ENCODE measurements around the gene ADRM1. TPM values are rescaled to one million over a fixed set of nuclear protein-coding genes. Genes with fewer than 3 reads are reported as not detected.
A peak's percentile ranks its signal among the peaks of the same experiment; 100 is the strongest.

ADRM1 gene
- total and polyA plus RNA-seq, 10 donors = 60.5 to 112 (median 79.2) TPM

DNA sequence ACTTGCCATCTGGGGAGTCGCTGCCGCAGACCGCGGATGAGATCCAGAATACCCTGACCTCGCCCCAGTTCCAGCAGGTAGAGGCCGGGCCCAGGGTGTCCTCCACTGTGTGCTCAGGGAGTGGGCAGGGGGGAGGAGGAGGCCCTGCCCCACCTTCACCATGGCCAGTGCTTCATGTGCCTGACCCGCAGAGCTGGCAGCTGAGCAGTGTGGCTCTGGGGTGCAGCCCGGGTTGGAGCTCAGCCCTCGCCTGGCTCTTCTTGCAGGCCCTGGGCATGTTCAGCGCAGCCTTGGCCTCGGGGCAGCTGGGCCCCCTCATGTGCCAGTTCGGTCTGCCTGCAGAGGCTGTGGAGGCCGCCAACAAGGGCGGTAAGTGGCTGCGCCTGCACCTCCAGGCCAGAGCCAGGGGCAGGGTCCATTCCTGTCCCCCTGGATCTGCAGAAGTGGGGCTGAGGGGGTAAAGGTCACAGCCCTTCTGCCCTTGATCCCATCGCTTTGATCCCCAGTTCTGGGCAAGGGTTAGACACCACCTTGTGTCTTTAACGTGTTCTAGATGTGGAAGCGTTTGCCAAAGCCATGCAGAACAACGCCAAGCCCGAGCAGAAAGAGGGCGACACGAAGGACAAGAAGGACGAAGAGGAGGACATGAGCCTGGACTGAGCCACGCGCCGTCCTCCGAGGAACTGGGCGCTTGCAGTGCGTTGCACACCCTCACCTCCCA lies 5.5 kb downstream of the ADRM1 start:
- TF ChIP-seq POLR2A (IDR thresholded peaks at IDR 0.05) = no peak
- peak in 2 of 3 donors; percentile 22 to 40 for TF ChIP-seq POLR2AphosphoS5 (IDR thresholded peaks at IDR 0.05)
- TF ChIP-seq, protein P1, sequence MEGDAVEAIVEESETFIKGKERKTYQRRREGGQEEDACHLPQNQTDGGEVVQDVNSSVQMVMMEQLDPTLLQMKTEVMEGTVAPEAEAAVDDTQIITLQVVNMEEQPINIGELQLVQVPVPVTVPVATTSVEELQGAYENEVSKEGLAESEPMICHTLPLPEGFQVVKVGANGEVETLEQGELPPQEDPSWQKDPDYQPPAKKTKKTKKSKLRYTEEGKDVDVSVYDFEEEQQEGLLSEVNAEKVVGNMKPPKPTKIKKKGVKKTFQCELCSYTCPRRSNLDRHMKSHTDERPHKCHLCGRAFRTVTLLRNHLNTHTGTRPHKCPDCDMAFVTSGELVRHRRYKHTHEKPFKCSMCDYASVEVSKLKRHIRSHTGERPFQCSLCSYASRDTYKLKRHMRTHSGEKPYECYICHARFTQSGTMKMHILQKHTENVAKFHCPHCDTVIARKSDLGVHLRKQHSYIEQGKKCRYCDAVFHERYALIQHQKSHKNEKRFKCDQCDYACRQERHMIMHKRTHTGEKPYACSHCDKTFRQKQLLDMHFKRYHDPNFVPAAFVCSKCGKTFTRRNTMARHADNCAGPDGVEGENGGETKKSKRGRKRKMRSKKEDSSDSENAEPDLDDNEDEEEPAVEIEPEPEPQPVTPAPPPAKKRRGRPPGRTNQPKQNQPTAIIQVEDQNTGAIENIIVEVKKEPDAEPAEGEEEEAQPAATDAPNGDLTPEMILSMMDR (IDR thresholded peaks at IDR 0.05 in 8 of 11, conservative IDR thresholded peaks at IDR 0.05 in 3 of 11) = no peak
- H3K27me3 ChIP-seq (replicated peaks in 1 of 7) = no peaks in the 10 kb centered on the region
- no peak overlapping the region for H3K4me3 ChIP-seq
- H3K36me3 ChIP-seq = peaks cover 4 to 95% (median 70%) of the 10 kb centered on the region in 6 donors
- no peaks in the 10 kb centered on the region for H3K9me3 ChIP-seq
- DNase-seq = no peak
- intact Hi-C loops (cut with DNase I; ENCODE audit: low total_unique reads) = no loop called here
- 89 to 96% (median 94%) methylated on average over 18 to 29 of the region's 29 CpGs for WGBS, 5 donors
- H3K4me1 ChIP-seq = peaks cover 23 to 78% (median 45%) of the 10 kb centered on the region in 6 donors
- peak overlapping the region in 1 of 8 donors; percentile 27 for H3K27ac ChIP-seq

DNA sequence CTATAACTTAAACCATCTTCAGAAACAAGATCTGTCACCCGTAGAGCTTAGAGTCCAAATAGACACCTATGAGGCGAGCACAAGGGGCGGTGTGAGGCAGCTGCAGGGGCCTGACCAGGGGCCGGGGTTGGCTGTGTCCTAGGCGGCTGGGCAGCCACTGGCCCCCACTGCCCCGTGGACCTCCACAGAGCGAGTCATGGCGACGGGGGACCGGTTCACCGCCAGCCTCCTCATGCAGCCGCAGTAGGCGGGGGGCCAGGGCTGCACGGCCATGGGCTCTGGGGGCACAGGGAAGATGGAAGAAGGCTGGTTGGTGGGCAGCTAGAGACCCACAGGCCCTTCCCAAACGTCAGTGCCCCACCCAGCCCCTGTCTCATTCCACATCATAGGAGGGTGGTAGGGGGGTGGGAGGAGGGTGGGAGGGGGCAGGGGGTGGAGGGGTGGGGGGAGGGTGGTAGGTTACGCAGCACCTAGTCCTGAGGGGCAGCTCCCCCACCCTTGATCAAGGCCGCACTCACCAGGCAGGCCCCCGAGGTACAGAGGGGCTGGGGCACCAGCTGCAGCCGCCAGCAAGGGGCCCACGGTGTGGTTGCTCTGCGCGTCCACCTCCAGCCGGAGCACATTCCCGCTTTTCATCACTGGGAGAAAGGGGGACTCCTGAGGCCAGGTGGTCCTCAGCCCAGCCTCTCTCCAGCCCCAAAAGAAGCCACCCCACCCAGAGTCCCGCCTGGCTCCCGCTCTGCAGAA lies 6.6 kb downstream of the ADRM1 start:
- no peak for DNase-seq
- Histone ChIP-seq H3K9me3 (no peaks in the 10 kb centered on the region), H3K4me3 (no peak overlapping the region), H3K27ac (peak overlapping the region in 4 of 8 donors; percentile 60 to 71 (median 68)), H3K36me3 (peaks cover 3 to 98% (median 69%) of the 10 kb centered on the region in 6 donors), H3K4me1 (peaks cover 15 to 67% (median 36%) of the 10 kb centered on the region in 6 donors), H3K27me3 (replicated peaks in 1 of 7) (no peaks in the 10 kb centered on the region)
- 85 to 97% (median 89%) methylated on average over 19 to 26 of the region's 26 CpGs for WGBS, 5 donors
- TF ChIP-seq POLR2AphosphoS5 (IDR thresholded peaks at IDR 0.05) (peak in 2 of 3 donors; percentile 6 to 47), POLR2A (IDR thresholded peaks at IDR 0.05) (no peak)
- intact Hi-C loops (cut with DNase I; ENCODE audit: low total_unique reads) = no loop called here

DNA sequence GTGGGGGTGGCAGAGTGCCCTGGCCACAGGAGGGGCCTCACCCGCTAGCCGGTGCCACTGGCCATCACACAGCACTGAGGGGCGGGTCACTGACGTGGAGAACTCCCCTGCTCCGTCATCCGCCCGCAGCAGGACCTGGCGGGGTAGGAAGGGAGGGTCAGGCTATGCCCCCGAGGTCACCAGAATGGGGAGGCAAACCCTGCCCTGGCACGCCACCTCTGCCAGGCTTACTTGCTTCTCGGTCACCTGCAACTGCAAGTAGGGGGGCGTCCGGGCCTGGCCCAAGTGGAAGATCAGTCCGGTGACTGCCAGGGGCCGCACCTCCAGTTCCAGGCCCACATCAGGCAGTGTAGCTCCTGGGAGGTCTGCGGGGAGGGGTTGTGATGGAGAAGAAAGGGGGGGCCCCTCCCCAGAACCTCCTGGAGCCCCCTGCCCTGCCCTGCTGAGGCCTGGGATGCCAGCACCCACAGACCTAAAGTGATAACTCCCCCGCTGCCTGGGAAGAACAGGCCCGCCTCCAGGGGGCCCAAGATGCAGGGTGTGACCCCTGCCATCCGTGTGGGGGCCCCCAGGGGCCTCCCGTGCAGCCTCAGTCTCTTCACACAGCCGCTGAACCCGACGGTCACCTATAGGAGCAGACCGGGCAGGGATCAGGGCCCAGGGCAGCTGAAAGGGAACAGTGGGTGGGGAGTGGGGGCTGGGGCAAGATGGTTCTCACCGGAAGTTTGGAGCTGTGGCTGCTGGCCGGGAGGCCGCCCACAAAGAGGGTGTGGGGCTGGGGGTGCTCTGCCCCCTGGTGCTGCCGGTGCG lies 7.4 kb downstream of the ADRM1 start:
- no peaks in the 10 kb centered on the region for H3K27me3 ChIP-seq (replicated peaks in 1 of 7)
- peak overlapping the region in 6 of 8 donors; percentile 1 to 71 (median 62) for H3K27ac ChIP-seq
- intact Hi-C loops (cut with DNase I; ENCODE audit: low total_unique reads) = no loop called here
- peaks cover 7 to 59% (median 28%) of the 10 kb centered on the region in 6 donors for H3K4me1 ChIP-seq
- no peaks in the 10 kb centered on the region for H3K9me3 ChIP-seq
- DNase-seq = no peak
- peak overlapping the region in 5 of 8 donors; percentile 4 to 28 (median 9) for H3K4me3 ChIP-seq
- H3K36me3 ChIP-seq = peaks cover 0 to 98% (median 69%) of the 10 kb centered on the region in 6 donors
- TF ChIP-seq, protein P1 (IDR thresholded peaks at IDR 0.05 in 8 of 11, conservative IDR thresholded peaks at IDR 0.05 in 3 of 11) = no peak
- TF ChIP-seq POLR2AphosphoS5 (IDR thresholded peaks at IDR 0.05) = no peak
- 68 to 81% (median 77%) methylated on average over 13 to 29 of the region's 29 CpGs for WGBS, 5 donors

DNA sequence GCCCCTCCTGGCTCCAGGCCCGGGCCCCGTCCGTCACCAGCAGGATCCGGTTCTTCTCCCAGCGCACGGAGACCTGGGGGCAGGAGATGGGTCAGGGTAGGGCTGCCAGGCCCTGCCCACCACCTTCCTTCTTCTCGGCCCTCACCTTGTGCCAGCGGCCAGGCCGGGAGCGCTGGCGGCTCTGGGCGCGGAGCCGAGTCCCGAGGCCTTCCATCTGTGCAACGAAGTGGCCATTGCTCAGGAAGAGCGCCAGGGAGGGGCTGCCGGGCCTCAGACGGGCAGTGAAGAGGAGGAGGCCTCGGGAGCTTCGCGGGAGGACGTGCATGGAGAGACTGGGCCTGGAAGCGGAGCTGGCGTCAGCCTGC lies 7.9 kb downstream of the ADRM1 start:
- Histone ChIP-seq H3K27me3 (replicated peaks in 1 of 7) (no peaks in the 10 kb centered on the region), H3K9me3 (no peaks in the 10 kb centered on the region), H3K4me3 (peak overlapping the region in 5 of 8 donors; percentile 4 to 28 (median 9)), H3K36me3 (peaks cover 0 to 98% (median 68%) of the 10 kb centered on the region in 6 donors), H3K27ac (peak overlapping the region in 6 of 8 donors; percentile 1 to 71 (median 62)), H3K4me1 (peaks cover 1 to 54% (median 22%) of the 10 kb centered on the region in 6 donors)
- 61 to 76% (median 72%) methylated on average over 18 to 25 of the region's 25 CpGs for WGBS, 5 donors
- TF ChIP-seq, protein P1 (IDR thresholded peaks at IDR 0.05 in 8 of 11, conservative IDR thresholded peaks at IDR 0.05 in 3 of 11) = no peak
- no peak for TF ChIP-seq POLR2A (IDR thresholded peaks at IDR 0.05)
- TF ChIP-seq POLR2AphosphoS5 (IDR thresholded peaks at IDR 0.05) = peak in 2 of 3 donors; percentile 51 to 74
- no peak for DNase-seq
- intact Hi-C loops (cut with DNase I; ENCODE audit: low total_unique reads) = no loop called here

Measured in spleen (tissue), 11 donors.